Subcutaneous adipose tissue (tissue), 4 donors: ENCODE results near the gene MYO18B. TPM values are rescaled to one million over a fixed set of nuclear protein-coding genes. Genes with fewer than 3 reads are reported as not detected.

Experiments
- total RNA-seq, 4 donors: library from RNA; depleted of rRNA; stranded (reverse); fragments of >200 nt; gene quantifications; one replicate each; pipeline ENCODE4 v1.1.0, GENCODE V29; 2016
- TF ChIP-seq, protein P1 (sequence below): fragments of 450-650 bp; IDR thresholded peaks from one replicate; pipeline ENCODE4 v1.5.1; 2016; ENCODE audit warnings: low read depth, mild to moderate bottlenecking, control low read depth, antibody characterized with exemption, moderate library complexity

MYO18B gene
- total RNA-seq, 4 donors from 2014 or later, result under 0.01 TPM; not detected in 3

DNA sequence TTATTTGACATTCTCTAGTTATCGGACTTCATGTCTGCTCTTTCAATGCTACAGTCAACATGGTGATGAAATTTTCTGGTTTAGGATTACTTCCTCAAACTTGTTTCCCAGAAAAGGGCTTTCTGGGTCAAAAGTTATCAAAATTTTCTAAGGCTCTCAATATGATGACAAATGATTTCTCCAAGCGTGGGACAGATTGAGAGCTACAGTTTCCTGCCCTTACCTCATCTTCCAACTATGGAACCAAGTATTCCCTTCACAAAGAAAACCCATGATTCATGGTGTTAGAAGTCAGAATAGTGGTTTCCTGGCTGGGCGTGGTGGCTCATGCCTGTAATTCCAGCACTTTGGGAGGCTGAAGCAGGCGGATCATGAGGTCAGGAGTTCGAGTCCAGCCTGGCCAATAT lies 17.8 kb downstream of the MYO18B start:
- TF ChIP-seq, protein P1, sequence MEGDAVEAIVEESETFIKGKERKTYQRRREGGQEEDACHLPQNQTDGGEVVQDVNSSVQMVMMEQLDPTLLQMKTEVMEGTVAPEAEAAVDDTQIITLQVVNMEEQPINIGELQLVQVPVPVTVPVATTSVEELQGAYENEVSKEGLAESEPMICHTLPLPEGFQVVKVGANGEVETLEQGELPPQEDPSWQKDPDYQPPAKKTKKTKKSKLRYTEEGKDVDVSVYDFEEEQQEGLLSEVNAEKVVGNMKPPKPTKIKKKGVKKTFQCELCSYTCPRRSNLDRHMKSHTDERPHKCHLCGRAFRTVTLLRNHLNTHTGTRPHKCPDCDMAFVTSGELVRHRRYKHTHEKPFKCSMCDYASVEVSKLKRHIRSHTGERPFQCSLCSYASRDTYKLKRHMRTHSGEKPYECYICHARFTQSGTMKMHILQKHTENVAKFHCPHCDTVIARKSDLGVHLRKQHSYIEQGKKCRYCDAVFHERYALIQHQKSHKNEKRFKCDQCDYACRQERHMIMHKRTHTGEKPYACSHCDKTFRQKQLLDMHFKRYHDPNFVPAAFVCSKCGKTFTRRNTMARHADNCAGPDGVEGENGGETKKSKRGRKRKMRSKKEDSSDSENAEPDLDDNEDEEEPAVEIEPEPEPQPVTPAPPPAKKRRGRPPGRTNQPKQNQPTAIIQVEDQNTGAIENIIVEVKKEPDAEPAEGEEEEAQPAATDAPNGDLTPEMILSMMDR, result no peak

DNA sequence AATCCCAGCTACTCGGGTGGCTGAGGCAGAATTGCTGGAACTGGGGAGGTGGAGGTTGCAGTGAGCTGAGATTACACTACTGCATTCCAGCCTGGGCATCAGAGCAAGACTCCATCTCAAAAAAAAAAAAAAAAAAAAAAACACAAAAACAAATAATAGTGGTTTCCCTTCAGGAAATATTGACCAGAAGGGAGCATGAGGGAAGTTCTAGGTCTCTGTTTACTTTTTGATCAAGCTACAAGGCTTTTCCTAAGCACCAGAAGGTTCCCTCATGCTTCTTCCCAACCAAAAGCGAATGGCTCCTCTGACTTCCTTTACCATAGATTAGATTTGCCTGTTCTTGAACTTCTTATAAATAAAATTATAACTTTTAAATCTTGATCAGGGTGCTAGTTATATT lies 18.3 kb downstream of the MYO18B start:
- TF ChIP-seq, protein P1, result no peak

DNA sequence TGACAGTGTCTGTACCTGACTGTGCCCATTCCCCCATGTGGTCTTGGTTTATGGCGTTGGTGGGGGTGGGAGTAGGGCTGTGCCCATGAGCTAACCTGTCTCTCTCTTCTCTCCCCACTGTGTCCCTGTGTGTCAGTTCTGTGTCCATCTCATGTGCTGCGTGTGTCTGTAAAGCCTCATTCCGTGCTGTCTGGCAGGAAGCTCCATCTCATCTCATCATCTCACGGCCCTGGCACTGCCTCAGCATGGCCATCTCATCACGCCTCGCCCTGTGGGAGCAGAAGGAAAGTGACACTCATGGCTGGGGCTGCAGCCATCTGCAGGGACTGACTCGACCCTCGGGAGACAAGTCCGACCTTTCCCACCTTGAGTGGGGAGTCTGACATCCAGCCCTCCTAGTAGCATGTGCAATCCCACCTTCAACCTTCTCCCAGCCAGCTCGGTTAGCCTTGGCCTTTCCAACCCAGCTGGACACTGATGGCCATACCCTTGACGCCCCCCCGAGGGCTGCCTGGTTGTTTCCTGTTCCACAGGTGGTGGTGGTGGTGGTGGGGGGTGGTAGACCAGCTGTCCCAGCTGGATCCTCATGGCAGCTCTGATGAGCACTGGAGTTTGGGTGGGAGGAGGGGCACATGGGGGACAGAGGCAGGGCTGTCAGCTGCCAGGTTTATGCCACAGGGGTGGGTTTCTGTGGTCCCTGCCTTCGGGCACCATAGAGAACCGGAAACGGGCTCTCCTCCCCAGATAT lies 19.0 kb downstream of the MYO18B start:
- TF ChIP-seq, protein P1, result no peak

DNA sequence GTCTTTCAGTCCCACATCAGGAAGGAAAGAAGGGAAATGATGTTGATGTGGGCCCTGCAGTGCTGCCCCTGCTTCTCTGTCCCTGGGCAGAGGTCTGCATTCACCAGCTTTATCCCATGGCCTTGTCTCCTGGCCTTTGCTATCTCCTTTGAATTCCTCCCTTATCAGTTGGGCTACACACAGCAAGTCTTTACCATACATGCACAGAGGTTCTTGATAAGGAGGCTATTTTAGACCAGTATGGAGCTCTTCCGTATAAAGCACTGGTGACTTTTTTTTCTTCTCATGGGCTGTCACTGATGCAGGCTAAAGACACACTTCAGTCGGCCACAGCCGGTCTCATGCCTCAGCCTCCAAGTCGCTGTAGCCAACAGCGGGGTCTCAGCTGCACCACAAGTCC lies 20.2 kb downstream of the MYO18B start:
- TF ChIP-seq, protein P1, result no peak

DNA sequence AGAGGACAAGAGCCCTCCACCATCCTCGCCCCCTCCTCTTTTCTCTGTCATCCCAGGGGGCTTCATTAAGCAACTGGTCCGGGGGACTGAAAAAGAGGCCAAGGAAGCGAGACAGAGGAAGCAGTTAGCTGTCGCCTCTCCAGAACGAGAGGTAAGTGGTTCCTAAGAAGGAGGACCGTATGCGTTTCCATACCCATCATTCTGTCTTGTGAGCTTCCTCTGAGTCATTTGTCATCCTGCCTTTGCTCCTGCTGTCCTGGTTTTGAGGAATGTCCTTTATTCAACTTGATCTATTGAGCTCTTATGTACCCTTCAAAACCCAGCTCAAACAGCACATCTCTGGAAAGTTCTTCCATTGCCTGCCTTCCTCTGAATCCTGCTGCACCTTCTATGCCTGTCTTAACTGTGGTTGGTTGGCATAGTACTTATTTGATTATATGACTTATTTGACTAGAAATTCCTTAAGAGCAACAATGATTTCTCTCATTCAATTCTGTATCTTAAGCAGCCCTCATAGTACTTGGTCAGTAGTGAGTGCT lies 21.3 kb downstream of the MYO18B start:
- TF ChIP-seq, protein P1, result no peak

DNA sequence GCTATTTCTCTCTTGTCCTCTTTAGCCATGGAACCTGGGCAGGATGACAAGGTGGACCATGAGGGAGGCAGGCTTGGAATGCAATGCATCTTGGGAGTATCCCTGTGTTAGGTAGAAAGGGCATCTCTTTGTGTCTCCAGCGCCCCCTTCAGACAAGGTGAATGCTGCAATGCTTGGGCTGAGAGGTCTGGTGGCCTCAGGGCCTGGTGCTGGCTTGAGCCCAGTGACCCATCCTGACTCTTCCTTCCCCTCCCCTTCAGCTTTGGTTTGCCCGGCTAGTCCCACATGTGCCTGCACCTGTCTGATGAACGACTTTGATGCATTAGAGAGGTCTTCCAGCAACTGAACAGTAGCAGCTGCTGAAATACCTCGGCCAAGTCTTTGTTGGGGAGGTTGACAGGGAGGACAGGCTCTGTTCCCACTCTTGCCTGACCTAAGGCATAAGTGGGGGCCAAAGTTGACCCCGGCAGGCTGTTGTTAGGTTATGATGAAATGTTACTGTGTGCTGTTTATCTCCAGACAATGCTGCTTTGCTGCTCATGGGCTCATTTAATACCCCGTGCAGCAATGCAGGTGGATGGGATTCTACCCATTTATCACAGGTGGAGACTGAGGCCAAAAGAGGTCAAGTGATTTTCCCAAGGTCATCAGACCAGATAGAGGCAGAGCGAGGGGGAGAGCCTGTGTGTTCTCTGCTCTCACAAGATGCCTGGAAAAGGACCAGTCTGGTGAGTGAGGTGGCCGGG lies 22.5 kb downstream of the MYO18B start:
- TF ChIP-seq, protein P1, result no peak

DNA sequence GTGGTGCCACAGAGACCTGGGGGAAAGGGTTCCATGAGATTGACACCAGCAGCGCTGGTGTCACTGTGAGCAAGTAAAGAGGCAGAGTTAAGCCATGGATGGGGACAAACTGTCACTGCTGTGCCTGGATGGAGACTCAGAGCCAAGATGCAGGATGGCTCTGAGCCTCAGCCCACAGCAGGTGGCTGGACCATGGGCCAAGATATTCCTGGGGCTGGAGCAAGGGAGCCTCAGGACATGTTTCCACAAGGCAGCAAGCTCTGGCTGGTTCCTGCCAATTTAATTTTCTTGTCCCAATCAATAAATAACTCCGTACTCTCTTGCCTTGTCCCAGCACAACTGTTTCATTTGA lies 23.0 kb downstream of the MYO18B start:
- TF ChIP-seq, protein P1, result no peak
